ENCODE results near the gene PLEKHA7.

PLEKHA7 gene

DNA sequence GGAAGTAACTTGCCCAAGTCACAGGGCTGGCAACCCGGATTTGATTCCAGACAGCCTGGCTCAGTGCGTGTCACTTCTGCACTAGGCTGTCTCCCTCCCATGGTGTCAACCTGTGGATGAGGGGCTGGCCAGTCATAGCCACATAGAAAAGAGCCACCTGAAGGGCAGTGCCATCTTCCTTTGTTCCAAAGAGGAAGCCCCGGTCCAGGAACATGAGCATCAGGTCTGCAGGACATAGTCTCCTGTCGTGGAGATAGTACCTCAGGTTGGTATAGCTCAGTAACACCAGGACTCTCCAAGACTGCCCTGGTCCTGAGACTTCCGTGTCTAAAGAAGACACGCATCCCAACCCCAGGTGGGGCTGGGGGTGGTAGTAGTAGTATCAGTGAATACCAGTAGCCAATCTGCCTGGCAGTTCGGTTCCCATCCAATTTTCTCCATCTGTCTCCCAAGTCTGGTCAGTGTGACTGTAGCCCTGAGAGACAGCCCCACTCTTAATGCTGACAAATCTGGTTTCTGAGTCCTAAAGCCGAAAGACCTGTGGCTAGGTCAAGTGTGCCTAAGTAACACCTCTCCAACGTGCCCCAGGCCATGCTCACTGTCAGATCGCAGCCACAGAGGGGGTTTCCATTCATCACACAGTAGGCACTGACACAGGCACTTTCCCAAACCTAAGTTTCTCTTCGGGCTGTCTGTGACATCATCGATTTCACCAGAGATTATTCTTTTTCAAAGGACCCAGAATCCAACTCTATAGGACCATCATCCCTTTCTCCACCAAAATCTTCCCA, 242.7 kb downstream of the PLEKHA7 start:
- H3K27me3 ChIP-seq: no peaks in the 10 kb centered on the region

DNA sequence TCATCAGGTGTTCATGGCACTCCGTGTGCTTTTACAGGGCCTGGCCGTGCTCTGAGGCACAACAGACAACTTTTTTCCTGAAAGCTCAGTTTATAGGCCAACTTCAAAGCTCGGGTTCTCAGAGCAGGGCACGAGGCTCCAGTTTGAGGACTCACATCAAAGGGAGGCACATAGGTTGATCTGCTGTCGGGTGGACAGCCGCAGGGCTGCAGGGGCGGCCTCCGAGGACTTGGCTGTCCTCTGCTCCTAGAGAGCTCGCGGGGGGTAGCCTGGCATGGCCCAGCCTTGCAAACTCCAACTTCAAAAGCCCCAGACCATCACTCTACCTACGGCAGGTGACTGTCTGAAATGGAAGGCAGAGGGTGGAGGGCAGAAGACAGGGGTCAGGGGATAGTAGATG, 244.2 kb downstream of the PLEKHA7 start:
- Histone ChIP-seq H3K36me3 (no peaks in the 10 kb centered on the region), H3K27me3 (no peaks in the 10 kb centered on the region), H3K9me3 (no peaks in the 10 kb centered on the region), H3K4me1 (no peaks in the 10 kb centered on the region), H3K4me3 (ENCODE audit: low read depth, low read length) (no peak overlapping the region)
- TF ChIP-seq, protein P1, sequence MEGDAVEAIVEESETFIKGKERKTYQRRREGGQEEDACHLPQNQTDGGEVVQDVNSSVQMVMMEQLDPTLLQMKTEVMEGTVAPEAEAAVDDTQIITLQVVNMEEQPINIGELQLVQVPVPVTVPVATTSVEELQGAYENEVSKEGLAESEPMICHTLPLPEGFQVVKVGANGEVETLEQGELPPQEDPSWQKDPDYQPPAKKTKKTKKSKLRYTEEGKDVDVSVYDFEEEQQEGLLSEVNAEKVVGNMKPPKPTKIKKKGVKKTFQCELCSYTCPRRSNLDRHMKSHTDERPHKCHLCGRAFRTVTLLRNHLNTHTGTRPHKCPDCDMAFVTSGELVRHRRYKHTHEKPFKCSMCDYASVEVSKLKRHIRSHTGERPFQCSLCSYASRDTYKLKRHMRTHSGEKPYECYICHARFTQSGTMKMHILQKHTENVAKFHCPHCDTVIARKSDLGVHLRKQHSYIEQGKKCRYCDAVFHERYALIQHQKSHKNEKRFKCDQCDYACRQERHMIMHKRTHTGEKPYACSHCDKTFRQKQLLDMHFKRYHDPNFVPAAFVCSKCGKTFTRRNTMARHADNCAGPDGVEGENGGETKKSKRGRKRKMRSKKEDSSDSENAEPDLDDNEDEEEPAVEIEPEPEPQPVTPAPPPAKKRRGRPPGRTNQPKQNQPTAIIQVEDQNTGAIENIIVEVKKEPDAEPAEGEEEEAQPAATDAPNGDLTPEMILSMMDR (IDR thresholded peaks at IDR 0.05; ENCODE audit: low read depth, low read length): no peak
- no peak for DNase-seq

More for the DNA sequence above, 242.7 kb downstream of the PLEKHA7 start:
- H3K4me3 ChIP-seq (ENCODE audit: low read depth, low read length): no peak overlapping the region
- TF ChIP-seq, protein P1 (IDR thresholded peaks at IDR 0.05; ENCODE audit: low read depth, low read length): no peak
- no peaks in the 10 kb centered on the region for H3K4me1 ChIP-seq
- DNase-seq: no peak
- no peaks in the 10 kb centered on the region for H3K9me3 ChIP-seq
- H3K36me3 ChIP-seq: no peaks in the 10 kb centered on the region

DNA sequence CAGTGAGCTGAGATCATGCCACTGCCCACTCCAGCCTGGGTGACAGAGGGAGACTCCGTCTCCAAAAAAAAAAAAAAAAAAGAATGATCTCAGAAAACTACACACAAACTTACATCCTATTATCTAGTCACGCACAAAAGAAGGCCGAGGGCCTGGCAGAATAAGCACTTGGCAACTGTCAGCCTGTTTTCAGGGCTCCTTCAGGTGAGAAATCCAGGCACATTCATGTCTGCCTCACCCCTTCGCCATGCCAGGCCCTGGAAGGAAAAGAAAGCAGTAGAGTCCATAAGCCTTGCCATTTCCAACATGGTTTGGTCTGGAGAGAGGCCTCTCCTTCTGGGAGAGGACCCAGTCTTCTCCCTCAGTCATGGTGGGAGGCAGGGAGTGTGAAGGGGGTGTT, 244.8 kb downstream of the PLEKHA7 start:
- no peaks in the 10 kb centered on the region for H3K9me3 ChIP-seq
- DNase-seq: no peak

DNA sequence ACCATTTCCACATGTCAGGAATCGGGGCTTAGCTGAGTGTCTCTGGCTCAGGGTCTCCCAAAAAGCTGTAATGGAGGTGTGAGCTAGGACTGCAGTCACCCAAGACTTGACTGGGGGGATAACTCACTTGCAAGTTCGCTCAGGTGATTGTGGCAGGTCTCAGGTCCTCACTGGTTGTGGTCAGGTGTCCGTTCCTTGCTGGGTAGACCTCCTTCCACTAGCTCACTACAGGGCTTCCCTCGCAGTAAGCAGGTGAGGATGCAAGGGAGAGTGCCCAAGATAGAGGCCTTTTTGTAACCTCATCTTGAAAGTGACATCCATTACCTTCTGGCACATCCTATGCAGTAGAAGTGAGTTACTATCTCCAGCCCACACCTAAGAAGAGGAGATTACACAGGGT, 246.3 kb downstream of the PLEKHA7 start:
- Histone ChIP-seq H3K36me3 (no peaks in the 10 kb centered on the region), H3K4me3 (ENCODE audit: low read depth, low read length) (no peak overlapping the region), H3K9me3 (no peaks in the 10 kb centered on the region), H3K4me1 (no peaks in the 10 kb centered on the region), H3K27me3 (no peaks in the 10 kb centered on the region)
- TF ChIP-seq, protein P1 (IDR thresholded peaks at IDR 0.05; ENCODE audit: low read depth, low read length): no peak
- no peak for DNase-seq

More for the DNA sequence above, 244.8 kb downstream of the PLEKHA7 start:
- Histone ChIP-seq H3K4me1 (no peaks in the 10 kb centered on the region), H3K27me3 (no peaks in the 10 kb centered on the region), H3K36me3 (no peaks in the 10 kb centered on the region), H3K4me3 (ENCODE audit: low read depth, low read length) (no peak overlapping the region)
- TF ChIP-seq, protein P1 (IDR thresholded peaks at IDR 0.05; ENCODE audit: low read depth, low read length): no peak

DNA sequence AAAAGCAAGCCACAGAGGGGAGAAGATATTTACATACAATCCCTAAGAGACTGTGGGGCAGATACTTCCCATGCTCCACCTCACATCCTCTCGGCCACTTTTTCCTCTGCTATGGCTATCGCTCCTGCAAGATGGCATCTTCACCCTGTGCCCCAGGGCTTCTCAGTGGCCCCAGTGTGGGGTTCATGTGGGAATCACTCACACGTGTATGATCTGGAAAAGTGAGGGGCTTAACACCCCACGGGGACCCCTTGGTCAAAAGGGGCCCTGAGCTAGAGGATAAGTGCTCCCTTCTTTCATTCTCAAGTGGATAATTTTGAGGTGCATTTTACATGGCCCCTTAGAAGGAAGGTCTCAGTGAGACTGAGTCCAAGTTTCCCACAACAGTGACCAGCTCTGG, 247.1 kb downstream of the PLEKHA7 start:
- H3K4me1 ChIP-seq: no peaks in the 10 kb centered on the region
- H3K36me3 ChIP-seq: no peaks in the 10 kb centered on the region
- TF ChIP-seq, protein P1 (IDR thresholded peaks at IDR 0.05; ENCODE audit: low read depth, low read length): no peak
- no peak for DNase-seq
- H3K27me3 ChIP-seq: no peaks in the 10 kb centered on the region
- H3K4me3 ChIP-seq (ENCODE audit: low read depth, low read length): no peak overlapping the region
- H3K9me3 ChIP-seq: no peaks in the 10 kb centered on the region

DNA sequence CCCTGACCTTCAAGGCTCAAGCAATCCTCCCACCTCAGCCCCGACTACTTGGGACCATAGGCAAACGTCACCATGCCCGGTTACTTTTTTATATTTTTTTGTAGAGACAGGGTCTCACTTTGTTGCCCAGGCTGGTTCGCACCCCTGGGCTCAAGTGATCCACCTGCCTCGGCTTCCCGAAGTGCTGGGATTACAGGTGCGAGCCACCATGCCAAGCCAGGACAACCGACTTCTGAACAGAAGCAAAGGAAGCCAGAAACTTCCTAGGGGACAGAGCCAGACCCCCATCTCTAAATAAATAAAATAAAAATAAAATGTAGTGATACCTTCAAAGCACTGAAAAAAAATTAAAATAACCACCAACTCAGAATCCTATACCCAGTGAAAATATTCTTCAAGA, 249.3 kb downstream of the PLEKHA7 start:
- no peaks in the 10 kb centered on the region for H3K4me1 ChIP-seq
- TF ChIP-seq, protein P1 (IDR thresholded peaks at IDR 0.05; ENCODE audit: low read depth, low read length): no peak
- no peak overlapping the region for H3K4me3 ChIP-seq (ENCODE audit: low read depth, low read length)
- DNase-seq: no peak
- H3K9me3 ChIP-seq: no peaks in the 10 kb centered on the region
- no peaks in the 10 kb centered on the region for H3K27me3 ChIP-seq
- no peaks in the 10 kb centered on the region for H3K36me3 ChIP-seq

Data from BE2C (cell line).